ENCODE data around the gene CPAMD8. TPM values are rescaled to one million over a fixed set of nuclear protein-coding genes. Genes with fewer than 3 reads are reported as not detected.

Gene CPAMD8
- total RNA-seq, 1 experiment from 2014 or later, result 0.20 TPM

DNA sequence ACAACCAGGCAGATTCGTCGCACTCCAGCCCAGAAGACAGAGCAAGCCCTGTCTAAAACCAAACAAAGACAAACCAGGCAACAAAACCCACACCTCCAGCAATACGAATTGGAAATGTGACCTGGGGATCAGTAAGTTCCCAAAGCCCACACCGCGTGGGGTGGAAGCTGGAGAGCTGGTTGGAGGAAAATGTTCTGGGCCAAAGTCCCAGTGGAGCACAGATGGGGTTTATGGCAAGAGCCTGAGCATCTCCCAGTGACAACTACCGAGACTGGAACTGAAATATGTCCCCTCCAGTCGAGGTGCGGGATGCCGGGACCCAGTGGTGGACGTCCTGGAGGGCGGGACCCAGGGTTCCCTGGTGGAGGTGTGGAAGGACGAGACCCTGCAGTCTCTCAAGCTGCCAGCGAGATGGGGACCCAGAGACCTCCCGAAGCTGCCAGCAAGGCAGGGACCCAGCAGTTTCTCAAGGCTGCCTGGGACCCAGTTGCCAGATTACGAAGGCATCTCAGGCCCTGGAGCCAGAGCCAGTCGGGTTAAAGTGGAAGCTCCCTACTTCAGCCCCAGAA is 22.4 kb upstream of the CPAMD8 start:
- Histone ChIP-seq H3K9ac (ENCODE audit: low read length) (no peak overlapping the region), H3K27ac (ENCODE audit: low read depth, low read length) (no peak overlapping the region), H2AFZ (ENCODE audit: low read depth, low read length, poor library complexity, severe bottlenecking) (no peak overlapping the region), H4K20me1 (ENCODE audit: insufficient read depth) (no peaks in the 10 kb centered on the region), H3K4me2 (ENCODE audit: low read length) (no peak overlapping the region), H3K9me2 (ENCODE audit: insufficient read depth) (no peaks in the 10 kb centered on the region), H3K9me3 (ENCODE audit: control insufficient read depth in 1 of 2, insufficient read depth in 1 of 2, low read depth in 1 of 2, low read length in 2 of 2) (no peaks in the 10 kb centered on the region), H3K36me3 (ENCODE audit: control insufficient read depth in 1 of 2, insufficient read depth in 2 of 2, low read length in 2 of 2) (peaks cover 10 to 13% of the 10 kb centered on the region in 2 experiments), H3K4me1 (ENCODE audit: control insufficient read depth in 1 of 2, insufficient read depth in 2 of 2, low read length in 2 of 2) (no peaks in the 10 kb centered on the region), H3K79me2 (ENCODE audit: insufficient read depth, low read length) (no peaks in the 10 kb centered on the region), H3K27me3 (ENCODE audit: insufficient read depth, low read length) (no peaks in the 10 kb centered on the region), H3K4me3 (replicated peaks in 1 of 2; ENCODE audit: low read depth in 1 of 2, low read length in 2 of 2) (no peak overlapping the region)
- ChIA-PET POLR2A (no interaction called here), RAD21 (ENCODE audit: low non-redundant PET in 1 of 2, low total read pairs in 2 of 2, uncharacterized antibody in 2 of 2, unreplicated experiment in 2 of 2) (no interaction called here), CTCF (no interaction called here)
- no peak for ATAC-seq
- no peak for DNase-seq (ENCODE audit: low read depth, low spot score)
- intact Hi-C loops (cut with micrococcal nuclease), result no loop called here
- no TSS peak for BruUV-seq (replicated peaks)
- TF ChIP-seq ELF1 (IDR thresholded peaks at IDR 0.05; ENCODE audit: borderline replicate concordance, low read depth) (no peak), TCF7L2 (IDR thresholded peaks at IDR 0.05; ENCODE audit: borderline replicate concordance, extremely low read depth, insufficient read depth, insufficient read length) (no peak), CBX3 (IDR thresholded peaks at IDR 0.05; ENCODE audit: low read depth) (no peak)

DNA sequence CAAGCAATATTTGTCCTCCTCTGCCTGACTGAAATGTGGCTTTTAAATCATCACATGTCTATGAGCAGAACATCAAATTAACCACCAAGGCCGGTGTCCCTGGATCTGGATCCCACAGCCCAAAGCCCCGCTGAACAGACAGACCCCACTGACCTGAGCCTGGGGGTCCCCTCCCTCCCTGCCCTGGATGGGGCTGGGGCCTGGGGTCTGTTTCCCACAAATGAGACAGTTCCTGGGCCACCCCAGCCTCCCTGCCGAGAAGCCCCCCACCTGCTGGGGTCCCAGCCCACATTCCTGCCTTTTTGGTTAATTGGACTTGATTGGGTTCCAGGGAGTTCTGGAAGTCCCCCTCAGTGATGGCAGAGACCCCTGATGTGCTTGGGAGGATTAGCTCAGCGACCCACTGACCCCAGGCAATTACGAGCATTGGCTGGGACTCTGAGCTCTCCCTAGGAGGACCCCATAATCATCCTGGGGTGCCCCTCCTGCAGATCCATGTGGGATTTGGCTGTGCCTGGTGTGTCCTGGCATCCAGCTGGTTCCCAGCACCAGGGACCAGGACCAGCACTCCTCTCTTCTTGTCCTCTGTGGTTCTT is 19.4 kb upstream of the CPAMD8 start:
- intact Hi-C loops (cut with micrococcal nuclease), result no loop called here
- H3K9me3 ChIP-seq (ENCODE audit: control insufficient read depth in 1 of 2, insufficient read depth in 1 of 2, low read depth in 1 of 2, low read length in 2 of 2), result no peaks in the 10 kb centered on the region
- H4K20me1 ChIP-seq (ENCODE audit: insufficient read depth), result no peaks in the 10 kb centered on the region
- H3K79me2 ChIP-seq (ENCODE audit: insufficient read depth, low read length), result no peaks in the 10 kb centered on the region
- no peak overlapping the region for H3K4me3 ChIP-seq (replicated peaks in 1 of 2; ENCODE audit: low read depth in 1 of 2, low read length in 2 of 2)
- H2AFZ ChIP-seq (ENCODE audit: low read depth, low read length, poor library complexity, severe bottlenecking), result no peak overlapping the region
- no peak overlapping the region for H3K9ac ChIP-seq (ENCODE audit: low read length)
- no peaks in the 10 kb centered on the region for H3K9me2 ChIP-seq (ENCODE audit: insufficient read depth)
- no TSS peak for BruUV-seq (replicated peaks)
- POLR2A ChIA-PET, result no interaction called here
- no peak for ATAC-seq
- peaks cover 6 to 8% of the 10 kb centered on the region in 2 experiments; a peak in 3 of 4 replicates for H3K36me3 ChIP-seq (ENCODE audit: control insufficient read depth in 1 of 2, insufficient read depth in 2 of 2, low read length in 2 of 2)
- CTCF ChIA-PET, result no interaction called here
- H3K27ac ChIP-seq (ENCODE audit: low read depth, low read length), result no peak overlapping the region
- no peaks in the 10 kb centered on the region for H3K4me1 ChIP-seq (ENCODE audit: control insufficient read depth in 1 of 2, insufficient read depth in 2 of 2, low read length in 2 of 2)
- no peak overlapping the region for H3K4me2 ChIP-seq (ENCODE audit: low read length)
- no peak for TF ChIP-seq CBX3 (IDR thresholded peaks at IDR 0.05; ENCODE audit: low read depth)
- TF ChIP-seq, protein P1, sequence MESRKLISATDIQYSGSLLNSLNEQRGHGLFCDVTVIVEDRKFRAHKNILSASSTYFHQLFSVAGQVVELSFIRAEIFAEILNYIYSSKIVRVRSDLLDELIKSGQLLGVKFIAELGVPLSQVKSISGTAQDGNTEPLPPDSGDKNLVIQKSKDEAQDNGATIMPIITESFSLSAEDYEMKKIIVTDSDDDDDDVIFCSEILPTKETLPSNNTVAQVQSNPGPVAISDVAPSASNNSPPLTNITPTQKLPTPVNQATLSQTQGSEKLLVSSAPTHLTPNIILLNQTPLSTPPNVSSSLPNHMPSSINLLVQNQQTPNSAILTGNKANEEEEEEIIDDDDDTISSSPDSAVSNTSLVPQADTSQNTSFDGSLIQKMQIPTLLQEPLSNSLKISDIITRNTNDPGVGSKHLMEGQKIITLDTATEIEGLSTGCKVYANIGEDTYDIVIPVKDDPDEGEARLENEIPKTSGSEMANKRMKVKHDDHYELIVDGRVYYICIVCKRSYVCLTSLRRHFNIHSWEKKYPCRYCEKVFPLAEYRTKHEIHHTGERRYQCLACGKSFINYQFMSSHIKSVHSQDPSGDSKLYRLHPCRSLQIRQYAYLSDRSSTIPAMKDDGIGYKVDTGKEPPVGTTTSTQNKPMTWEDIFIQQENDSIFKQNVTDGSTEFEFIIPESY (IDR thresholded peaks at IDR 0.05; ENCODE audit: extremely low read depth, insufficient replicate concordance, low read length), result no peak
- TF ChIP-seq, protein P2, sequence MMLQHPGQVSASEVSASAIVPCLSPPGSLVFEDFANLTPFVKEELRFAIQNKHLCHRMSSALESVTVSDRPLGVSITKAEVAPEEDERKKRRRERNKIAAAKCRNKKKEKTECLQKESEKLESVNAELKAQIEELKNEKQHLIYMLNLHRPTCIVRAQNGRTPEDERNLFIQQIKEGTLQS (IDR thresholded peaks at IDR 0.05), result no peak
- no peak for TF ChIP-seq ZNF274 (IDR thresholded peaks at IDR 0.05; ENCODE audit: low read depth, low read length)
- no peak for TF ChIP-seq EGR1 (IDR thresholded peaks at IDR 0.05; ENCODE audit: low read depth)
- RAD21 ChIA-PET (ENCODE audit: low non-redundant PET in 1 of 2, low total read pairs in 2 of 2, uncharacterized antibody in 2 of 2, unreplicated experiment in 2 of 2), result no interaction called here
- H3K27me3 ChIP-seq (ENCODE audit: insufficient read depth, low read length), result no peaks in the 10 kb centered on the region
- DNase-seq (ENCODE audit: low read depth, low spot score), result no peak
